HG02610 (cell line): ENCODE measurements around the gene NARF.
"Not testable (repeated sequence)": the region's sequence is repeated elsewhere in the genome, so short reads cannot be mapped to it uniquely, and the experiment has no call there.

Experiments used
- ATAC-seq: cut with Tn5 transposase; IDR thresholded peaks from one replicate; pipeline ENCODE4 v1.9.1; 2021; ENCODE audit warnings: mild to moderate bottlenecking, moderate library complexity; ENCODE audit not compliant: unreplicated experiment

Gene NARF

DNA sequence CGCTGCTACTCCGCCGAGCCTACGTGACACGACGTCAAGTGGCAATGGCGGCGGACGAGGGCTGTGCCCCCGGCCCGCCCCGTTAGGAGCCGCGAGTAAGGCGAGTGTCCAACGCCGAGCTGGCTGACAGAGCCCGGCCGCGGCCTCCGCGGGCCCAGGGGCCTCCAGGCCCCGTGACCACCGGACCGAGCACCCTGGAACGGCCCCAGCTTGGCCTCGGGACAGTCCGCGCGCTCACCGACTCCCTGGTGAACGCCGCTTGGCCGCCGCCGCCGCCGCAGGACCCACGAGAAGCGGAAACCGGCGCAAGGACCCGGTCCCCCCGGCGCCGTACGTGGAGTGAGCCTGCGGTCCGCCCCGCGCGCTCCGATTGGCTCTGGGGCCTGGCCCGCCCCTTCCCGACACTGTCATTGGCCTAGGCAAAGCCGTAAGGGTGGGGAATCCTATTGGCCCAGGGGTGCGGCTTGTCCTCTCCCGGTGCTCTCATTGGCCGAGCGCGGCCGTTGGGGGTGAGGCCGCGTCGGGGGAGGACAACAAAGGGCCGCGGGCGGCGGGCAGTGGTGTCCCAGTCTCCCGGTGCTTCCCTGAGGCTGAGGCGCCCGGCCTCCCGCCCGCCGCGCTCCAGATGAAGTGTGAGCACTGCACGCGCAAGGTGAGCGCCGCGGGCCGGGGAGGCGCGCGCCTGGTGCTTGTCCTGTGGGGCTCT, at the start of gene NARF:
Gene NARF, plus strand, starts transcription at position 563 of the 706 bp plus-strand sequence. Its CDS starts 63 bp downstream, at position 626.
- ATAC-seq: peak; percentile 94

DNA sequence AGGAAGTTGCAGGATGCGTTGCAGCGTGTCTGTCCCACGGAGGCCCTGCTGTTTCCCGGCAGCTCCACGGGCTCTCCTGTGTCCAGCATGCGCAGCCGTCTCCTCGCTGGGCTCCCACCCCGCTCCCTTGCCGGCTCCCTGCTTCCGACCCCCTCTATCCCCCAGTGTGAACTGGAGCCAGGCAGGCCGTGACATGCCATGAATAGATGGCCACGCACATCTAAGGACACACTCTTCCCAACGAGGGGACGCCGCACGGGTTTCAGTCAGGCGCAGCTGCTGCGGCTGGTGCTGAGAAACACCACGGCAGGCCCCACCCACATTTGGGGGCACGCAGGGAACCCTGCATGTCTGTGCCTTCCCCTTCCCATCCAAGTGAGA, 49.6 kb upstream of the NARF start:
- ATAC-seq: no peak

DNA sequence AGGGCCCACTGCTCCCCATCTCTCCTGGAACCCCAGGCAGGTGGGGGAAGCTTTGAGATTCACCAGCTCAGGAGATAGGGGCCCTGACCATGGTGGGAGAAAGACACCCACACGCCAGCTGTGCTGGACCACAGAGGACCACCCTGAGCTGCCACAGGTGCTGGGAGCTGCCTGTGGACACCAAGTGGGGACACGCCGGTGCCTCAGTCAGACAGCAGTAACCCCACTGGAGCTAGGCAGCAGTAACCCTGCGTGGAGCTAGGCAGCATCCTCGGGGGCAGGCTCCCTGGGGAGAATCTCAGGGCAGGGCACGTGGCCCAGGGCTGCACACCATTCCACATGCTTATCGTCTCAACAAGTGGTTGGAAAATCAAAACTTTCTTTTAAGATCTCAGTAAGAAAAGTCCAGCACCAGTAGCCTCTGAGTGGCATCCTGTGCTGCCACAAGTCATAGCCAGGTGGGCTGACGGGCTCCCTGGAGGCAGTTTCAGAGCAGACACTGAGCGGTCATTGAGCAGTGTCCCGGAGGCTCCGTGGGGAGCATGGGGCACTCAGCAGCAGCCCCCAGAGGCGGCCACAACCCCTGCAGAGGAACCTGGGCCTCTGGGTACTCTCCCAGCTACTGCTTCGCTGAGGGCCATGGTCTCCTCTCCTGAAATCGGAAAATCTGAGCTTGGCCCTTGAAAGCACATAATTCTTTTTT, 48.4 kb upstream of the NARF start:
- no peak for ATAC-seq

DNA sequence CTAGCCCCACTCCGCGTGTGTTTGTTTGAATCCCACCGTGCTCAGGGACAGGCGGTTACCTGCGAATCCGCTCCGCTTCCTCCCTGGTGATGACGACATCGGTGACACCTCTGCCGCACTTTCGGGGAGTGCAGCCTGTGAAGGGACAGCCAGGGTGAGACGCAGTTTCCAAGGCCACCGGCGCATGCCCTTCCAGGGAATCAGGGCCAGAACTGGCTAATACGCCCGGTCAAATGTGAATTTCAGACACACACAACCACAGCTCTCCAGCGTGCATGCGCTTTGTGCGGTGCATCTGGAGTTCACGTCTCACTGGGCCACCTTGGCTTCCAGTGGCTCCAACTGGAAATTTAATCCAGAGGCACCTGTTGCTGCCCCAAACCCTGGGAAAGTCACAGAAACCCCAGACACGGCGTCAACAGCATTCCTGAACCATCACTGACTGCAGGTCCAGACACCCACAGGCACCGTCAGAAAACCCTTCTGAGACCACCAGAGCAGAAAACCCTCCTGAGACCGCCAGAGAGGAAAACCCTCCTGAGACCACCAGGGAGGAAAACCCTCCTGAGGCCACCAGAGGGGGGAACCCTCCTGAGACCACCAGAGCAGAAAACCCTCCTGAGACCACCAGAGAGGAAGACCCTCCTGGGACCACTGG, 47.0 kb upstream of the NARF start:
- ATAC-seq: no peak

DNA sequence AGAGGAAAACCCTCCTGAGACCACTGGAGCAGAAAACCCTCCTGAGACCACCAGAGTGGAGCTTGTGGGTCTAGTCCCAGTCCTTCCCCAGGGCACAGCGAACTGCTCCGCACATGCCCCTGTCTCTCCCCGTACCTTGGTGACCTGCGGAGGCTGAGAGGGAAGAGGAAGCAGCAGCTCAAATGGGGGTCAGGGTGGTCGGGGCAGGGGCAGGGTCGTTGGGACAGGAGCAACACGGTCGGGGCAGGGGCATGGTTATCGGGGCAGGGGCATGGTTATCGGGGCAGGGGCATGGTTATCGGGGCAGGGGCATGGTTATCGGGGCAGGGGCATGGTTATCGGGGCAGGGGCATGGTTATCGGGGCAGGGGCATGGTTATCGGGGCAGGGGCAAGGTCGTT, 46.5 kb upstream of the NARF start:
- not testable (repeated sequence) for ATAC-seq

DNA sequence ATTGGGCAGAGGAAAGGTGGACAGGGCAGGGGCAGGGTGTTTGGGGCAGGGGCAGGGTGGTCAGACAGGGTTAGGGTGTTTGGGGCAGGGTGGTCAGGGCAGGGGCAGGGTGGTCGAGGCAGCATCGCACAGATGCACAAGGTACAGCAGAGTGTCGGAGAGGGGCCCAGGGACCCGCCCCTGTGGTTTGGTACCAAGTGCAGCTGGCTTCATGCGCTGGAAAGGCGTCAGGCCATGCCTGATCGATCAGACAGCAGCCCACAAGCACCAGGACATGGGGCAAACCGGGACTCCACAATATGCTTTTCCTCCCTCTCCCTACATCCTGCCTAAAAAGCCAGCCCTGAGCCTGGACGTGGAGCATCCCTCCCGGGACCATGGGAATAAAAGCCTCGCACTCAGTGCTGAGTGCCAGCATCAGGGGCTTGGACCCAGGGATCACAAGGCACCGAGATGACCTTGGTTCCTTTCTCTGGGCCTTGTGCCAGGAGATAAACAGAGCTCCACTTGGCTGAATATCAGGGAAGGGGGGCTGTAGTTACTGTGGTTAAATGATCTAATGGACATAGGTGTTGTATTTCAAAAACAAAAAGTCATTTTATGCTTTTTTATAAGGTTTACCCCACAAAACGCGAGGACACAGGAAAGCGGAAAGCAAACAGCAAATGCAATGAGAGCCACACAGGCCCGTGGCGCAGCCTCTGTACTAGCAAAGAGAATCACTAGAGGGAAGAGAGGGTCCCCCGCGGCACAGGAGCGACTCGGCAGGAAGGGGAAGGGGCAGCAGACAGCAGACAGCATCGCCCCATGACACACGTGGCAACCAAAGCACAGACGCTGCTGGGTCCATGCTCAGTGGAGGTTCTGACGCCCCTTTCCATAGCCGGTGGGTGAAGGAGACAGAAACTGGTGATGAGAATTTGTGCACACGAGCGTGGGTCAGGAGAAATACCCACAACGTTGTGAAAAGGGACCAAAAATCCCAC, 45.7 kb upstream of the NARF start:
- no peak for ATAC-seq

DNA sequence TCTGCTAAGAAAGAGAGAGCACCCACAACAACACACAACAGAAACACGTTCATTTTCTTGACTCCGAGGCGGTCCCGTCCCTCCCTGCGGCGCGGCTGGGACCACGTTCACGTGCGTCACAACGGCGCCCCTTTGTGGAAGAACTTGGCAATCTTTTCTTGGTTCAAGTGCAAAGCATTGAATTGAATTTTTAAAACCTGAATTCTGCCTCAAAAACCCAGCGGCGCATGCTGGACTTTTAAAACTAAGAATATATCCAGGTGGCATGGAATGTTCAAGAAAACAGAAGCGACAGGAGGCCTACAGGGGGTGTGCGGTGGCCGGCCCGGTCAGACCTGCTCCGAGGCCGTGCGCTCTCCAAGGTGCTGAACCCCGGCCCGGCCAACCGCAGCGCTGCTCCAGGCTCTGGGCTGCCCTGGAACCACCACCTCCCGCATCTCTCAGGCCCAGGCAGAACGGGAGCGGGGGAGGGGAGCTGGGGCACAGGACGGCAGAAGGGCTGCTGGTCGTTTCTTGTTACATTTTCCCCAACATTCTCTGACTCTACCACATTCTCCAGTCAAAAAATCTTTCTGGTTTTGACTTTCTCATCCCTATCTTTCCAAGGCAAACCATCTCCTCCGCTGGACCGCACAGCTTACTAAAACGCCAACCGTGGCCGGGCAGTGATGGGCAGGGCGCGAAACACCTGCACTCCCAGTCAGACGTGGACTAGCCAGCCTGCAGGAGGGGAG, 43.8 kb upstream of the NARF start:
- ATAC-seq: no peak

DNA sequence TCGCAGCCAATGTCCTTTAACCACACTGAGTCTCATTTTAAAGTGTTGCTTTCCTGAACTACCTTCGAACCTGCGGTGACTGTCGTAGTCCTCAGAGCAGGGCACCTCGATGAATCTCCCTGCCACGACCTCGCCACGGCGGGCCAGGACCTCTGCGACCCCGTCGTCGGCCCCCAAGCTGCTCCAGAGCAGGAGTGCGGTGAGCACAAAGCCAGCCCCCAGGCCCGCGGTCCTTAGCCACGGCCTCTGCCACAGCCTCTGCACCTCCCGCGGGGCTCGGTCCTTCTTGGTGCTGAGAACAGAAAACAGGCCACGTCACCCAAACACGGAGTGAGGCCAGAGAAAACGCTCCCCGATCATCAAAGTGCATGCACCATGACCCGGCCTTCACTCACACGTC, 43.2 kb upstream of the NARF start:
- no peak for ATAC-seq

DNA sequence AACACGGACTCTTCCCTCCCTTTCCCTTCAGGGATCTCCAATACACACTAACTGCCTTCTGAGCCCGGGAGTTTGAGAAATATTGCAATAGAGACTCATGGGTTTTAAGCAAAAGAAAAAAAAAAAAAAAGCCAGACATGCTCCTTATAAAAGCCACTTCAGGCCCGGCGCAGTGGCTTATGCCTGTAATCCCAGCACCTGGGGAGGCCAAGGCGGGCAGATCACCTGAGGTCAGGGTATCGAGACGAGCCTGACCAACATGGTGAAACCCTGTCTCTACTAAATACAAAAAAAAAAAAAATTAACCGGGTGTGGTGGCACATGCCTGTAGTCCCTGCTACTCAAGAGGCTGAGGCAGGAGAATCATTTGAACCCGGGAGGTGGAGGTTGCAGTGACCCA, 42.8 kb upstream of the NARF start:
- ATAC-seq: no peak

DNA sequence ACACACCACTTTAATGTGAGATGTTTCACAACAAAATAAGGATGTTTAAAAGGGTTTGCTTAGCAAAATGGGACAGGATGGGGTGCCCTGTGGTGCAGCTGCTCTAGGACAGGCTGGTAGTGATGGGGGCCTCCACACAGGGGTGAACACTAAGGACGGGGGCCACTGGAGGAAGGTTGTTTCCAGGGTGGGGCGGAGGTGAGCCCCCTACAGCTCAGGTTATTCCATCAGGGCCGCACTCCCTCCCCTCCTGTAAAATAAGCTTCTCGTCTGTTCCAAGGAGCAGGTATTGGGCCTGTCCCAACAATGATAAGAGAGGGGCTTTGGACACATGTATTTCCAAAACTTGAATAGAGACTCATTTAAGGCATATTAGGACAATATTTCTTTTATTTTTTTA, 42.3 kb upstream of the NARF start:
- no peak for ATAC-seq

DNA sequence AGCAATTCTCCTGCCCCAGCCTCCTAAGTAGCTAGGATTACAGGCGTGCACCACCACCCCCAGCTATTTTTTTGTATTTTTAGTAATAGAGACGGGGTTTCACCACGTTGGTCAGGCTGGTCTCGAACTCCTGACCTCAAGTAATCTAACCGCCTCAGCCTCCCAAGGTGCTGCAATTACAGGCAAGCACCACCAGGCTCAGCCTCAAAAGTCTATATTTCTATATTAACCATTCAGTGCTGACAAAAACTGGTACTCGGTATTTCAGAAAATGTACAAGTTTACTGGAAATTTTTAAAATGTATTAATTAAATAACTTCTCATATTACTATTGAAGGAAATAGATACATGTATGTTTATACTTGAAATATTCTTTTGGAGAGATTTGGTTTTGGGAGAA, 41.8 kb upstream of the NARF start:
- no peak for ATAC-seq

DNA sequence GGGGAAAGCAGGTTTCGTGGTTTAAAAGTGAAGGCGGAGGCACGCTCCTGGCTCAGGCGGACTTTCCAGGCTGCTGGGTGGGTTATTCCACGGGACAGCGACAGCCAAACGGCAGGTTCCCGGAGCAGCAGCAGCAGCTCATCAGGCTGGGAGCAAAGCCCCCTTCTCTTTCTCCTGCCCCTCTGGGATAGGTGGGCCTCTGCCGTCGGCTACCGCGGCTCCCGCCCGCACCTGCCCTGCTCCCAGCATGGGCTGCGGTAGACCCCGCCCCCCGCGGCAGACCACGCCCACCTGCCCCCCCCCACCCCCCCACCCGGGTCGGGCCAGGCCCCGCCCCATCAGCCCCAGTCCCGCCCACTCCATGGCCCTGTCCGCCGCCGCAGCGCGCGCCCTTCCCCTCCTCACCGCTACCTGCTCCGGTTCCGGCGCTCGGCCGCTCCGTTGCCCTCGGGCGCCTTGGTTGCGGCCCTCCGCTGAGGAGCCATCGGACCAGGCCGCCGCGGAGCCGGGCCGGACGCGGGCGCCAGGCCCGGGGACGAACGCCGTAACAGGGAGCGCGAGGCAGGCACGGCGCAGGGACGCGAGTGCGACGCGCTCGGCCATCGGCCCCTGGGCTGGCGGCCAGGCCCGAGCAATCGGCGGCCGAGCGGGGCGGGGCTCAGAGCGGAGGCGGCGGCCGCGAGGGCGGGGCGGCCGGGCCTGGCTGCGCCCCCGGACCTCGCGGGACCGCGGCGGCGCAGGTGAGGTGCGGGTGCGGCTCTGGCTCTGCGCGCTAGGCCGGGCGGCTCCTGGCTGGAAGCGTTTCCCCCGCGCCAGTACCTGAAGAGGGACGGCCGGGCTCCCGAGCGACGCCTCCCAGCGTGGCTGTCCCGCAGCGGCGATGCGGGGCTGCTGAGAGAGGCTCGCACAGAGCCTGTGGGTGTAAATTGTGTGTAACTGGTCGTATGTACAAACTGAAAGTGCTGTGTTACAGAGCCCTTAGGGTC, 40.2 kb upstream of the NARF start, which contains the start of the genes HEXD and OGFOD3:
Gene HEXD, plus strand, starts transcription at position 347 of the 986 bp plus-strand sequence. CDS start 1,453 bp downstream, outside the sequence.
Gene OGFOD3, minus strand, starts transcription at position 586 of the 986 bp plus-strand sequence. Its CDS starts 101 bp downstream, at position 485.
- ATAC-seq: peak; percentile 79

DNA sequence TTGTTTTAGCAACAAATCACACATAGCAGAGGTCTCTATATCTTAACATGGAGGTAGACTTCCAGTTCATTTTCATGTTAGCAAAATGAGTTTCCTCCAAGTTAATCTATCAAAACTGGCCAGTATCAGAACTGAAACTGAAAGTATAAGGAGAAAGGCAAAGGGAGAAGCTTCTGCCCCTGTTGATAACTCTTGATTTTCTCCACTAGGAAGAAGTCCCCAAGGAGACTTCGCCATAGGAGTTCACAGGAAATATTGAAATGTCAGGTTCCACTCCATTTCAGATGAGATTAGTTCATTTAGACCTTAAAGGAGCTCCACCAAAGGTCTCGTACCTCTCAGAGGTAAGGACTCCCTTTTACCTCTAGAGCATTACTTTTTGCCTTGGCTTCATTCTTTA, 39.0 kb upstream of the NARF start:
- ATAC-seq: no peak

DNA sequence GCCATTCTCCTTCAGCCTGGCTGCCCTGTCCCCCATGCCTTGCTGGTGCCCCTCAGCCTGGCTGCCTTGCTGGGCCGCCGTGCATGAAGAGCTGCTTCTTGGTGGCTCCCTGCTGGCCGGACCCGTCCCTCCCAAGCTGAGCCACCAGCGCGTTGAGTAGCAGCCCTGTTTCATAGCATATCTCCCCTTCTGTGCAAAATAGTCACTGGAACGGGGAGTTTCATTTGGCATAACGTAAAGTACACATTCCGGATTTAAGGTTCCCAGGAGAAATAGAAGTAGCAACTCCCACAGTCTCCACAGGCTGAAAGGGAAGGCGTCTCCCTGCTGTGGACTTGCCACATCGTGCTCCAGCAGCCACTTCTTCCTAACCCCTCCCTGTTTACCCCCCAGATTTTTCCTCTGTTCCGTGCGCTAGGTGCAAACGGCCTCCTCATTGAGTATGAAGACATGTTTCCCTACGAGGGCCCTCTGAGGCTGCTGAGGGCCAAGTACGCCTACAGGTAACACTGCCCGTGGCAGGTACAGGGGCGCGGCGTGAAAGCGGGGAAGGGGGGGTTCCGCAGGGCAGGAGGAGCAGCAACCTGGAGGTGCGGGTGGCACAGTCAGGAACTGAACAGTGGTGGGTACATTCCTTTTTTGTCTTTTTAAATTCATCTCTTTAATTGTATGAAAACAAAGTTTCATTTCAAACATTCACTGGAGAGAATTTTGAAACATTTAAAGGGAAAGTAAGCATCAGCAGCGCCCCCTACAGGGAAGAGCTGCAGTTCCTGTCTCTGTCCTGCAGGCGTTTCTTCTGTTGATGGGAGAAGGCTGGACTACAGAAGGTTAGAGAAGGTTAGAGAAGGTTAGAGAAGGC, 34.3 kb upstream of the NARF start:
- no peak for ATAC-seq

DNA sequence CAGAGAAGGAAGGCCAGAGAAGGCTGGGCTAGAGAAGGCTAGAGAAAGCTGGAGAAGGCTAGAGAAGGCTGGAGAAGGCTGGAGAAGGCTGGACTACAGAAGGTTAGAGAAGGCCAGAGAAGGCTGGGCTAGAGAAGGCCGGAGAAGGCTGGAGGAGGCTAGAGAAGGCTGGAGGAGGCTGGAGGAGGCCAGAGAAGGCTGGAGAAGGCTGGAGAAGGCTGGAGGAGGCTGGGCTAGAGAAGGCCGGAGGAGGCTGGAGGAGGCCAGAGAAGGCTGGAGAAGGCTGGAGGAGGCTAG, 33.7 kb upstream of the NARF start:
- ATAC-seq: no peak

DNA sequence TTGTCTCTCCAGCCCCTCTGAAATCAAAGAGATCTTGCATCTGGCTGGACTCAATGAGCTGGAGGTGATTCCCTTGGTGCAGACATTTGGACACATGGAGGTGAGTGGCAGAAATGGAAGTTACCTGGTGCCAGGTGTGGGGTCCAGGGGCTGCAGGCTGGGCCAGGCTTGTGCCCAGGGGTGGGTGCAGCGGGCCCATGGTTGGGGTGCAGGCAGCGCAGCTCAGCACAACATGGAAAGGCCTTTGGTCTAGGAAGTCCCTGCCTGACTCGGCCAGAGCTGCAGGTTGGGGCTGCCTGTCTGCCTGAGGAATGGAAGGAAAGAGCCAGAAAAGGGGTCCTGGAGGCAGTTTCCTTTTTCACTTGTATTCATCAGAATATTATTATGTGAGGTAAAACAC, 30.0 kb upstream of the NARF start:
- no peak for ATAC-seq

DNA sequence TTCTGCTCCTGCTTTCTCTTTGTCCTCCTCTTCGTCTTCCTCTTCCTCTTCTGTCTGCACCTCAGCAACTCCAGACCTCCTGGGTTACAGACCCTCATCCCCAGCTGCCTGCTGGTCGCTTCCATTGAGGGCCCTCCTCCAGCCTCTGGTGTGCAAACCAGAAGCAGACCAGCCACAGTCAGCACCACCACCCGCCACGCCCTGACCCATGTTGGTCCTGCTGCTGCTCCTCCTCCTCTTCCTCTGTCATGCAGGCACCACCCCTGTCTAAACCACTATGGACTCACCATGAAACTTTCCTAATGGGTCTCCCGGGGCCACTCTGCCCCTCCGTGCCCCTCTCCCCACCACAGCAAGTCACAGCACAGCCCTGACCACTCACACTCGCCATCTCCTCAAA, 28.7 kb upstream of the NARF start:
- no peak for ATAC-seq

DNA sequence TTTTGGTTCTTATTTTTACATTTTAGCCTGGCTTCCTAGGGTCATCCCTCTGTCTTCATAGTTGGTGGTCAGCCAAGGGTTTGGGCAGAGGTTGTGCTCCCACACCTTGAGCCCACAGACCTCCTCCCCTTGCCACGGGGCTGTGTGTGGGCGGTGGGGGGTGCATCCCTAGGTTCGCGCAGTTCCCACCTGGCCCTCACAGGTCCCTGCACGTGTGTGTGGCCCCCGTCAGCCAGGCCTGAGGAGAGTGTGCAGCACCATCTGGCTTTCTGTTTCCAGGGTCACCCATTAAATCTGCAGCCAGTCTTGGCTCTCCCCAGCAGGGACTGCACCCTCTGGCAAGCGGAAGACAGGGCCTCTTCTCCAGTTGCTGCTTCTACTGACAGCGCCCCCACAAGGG, 26.5 kb upstream of the NARF start:
- no peak for ATAC-seq
